ENCODE results near the gene RPL14. TPM values are rescaled to one million over a fixed set of nuclear protein-coding genes. Genes with fewer than 3 reads are reported as not detected.

The RPL14 gene
- 1,000 to 10,000 TPM; 1,171 to 1,861 (median 1,277) TPM for polyA plus RNA-seq

- 0 to 1% (median 0%) methylated on average over 75 to 79 of the region's 79 CpGs for WGBS, 3 donors
- H3K27ac ChIP-seq (ENCODE audit: low read depth, low read length) = no peak within 1 kb of the TSS
These were observed at the start of gene RPL14 for GRCh38 chr3:40456940-40457823. Gene RPL14, plus strand, starts transcription at chr3:40457339. Its CDS starts 133 bp downstream, at chr3:40457472.

GRCh38 chr3:40407611-40408010, 49.5 kb upstream of the RPL14 start:
- WGBS, 3 donors = 75 to 83% (median 81%) methylated on average over 3 of the region's 3 CpGs
- no peak overlapping the region for H3K27ac ChIP-seq (ENCODE audit: low read depth, low read length)

GRCh38 chr3:40414270-40414669, 42.9 kb upstream of the RPL14 start:
- H3K27ac ChIP-seq (ENCODE audit: low read depth, low read length) = no peak overlapping the region
- WGBS, 3 donors = 55 to 78% (median 61%) methylated on average over 1 of the region's 1 CpG

GRCh38 chr3:40417845-40418543, 39.1 kb upstream of the RPL14 start:
- H3K27ac ChIP-seq (ENCODE audit: low read depth, low read length) = no peak overlapping the region
- 60 to 91% (median 88%) methylated on average over 2 of the region's 2 CpGs for WGBS, 3 donors

GRCh38 chr3:40422861-40423260, 34.3 kb upstream of the RPL14 start:
- WGBS, 3 donors = 80 to 85% (median 81%) methylated on average over 1 of the region's 1 CpG

GRCh38 chr3:40427045-40427669, 30.0 kb upstream of the RPL14 start:
- 89 to 96% (median 92%) methylated on average over 8 of the region's 8 CpGs for WGBS, 3 donors
- H3K27ac ChIP-seq (ENCODE audit: low read depth, low read length) = no peak overlapping the region

More at GRCh38 chr3:40422861-40423260, 34.3 kb upstream of the RPL14 start:
- no peak overlapping the region for H3K27ac ChIP-seq (ENCODE audit: low read depth, low read length)

GRCh38 chr3:40432793-40433192, 24.3 kb upstream of the RPL14 start:
- H3K27ac ChIP-seq (ENCODE audit: low read depth, low read length) = no peak overlapping the region
- WGBS, 3 donors = 71 to 85% (median 85%) methylated on average over 2 of the region's 2 CpGs

- WGBS, 3 donors = 73 to 77% (median 75%) methylated on average over 5 of the region's 5 CpGs
- H3K27ac ChIP-seq (ENCODE audit: low read depth, low read length) = no peak overlapping the region
These were observed 19.2 kb upstream of the RPL14 start for GRCh38 chr3:40437889-40438288.

GRCh38 chr3:40445062-40445461, 12.1 kb upstream of the RPL14 start:
- 90 to 93% (median 92%) methylated on average over 9 of the region's 9 CpGs for WGBS, 3 donors
- H3K27ac ChIP-seq (ENCODE audit: low read depth, low read length) = no peak overlapping the region

GRCh38 chr3:40445880-40446279, 11.3 kb upstream of the RPL14 start:
- no peak overlapping the region for H3K27ac ChIP-seq (ENCODE audit: low read depth, low read length)
- 77 to 80% (median 78%) methylated on average over 4 of the region's 4 CpGs for WGBS, 3 donors

GRCh38 chr3:40450438-40450837, 6.7 kb upstream of the RPL14 start:
- 76 to 90% (median 86%) methylated on average over 2 of the region's 2 CpGs for WGBS, 3 donors
- no peak overlapping the region for H3K27ac ChIP-seq (ENCODE audit: low read depth, low read length)

GRCh38 chr3:40451551-40451950, 5.6 kb upstream of the RPL14 start:
- no peak overlapping the region for H3K27ac ChIP-seq (ENCODE audit: low read depth, low read length)

- WGBS, 3 donors = 72 to 84% (median 82%) methylated on average over 1 of the region's 1 CpG
- no peak overlapping the region for H3K27ac ChIP-seq (ENCODE audit: low read depth, low read length)
These were observed 5.1 kb upstream of the RPL14 start for GRCh38 chr3:40452057-40452456.

GRCh38 chr3:40452562-40452875, 4.6 kb upstream of the RPL14 start:
- H3K27ac ChIP-seq (ENCODE audit: low read depth, low read length) = no peak overlapping the region
- WGBS, 3 donors = 2 to 4% (median 4%) methylated on average over 7 of the region's 7 CpGs

GRCh38 chr3:40452876-40453730, 4.0 kb upstream of the RPL14 start:
- WGBS, 3 donors = 0% methylated on average over 41 of the region's 41 CpGs

GRCh38 chr3:40453933-40454332, 3.2 kb upstream of the RPL14 start:
- WGBS, 3 donors = 18 to 48% (median 40%) methylated on average over 6 of the region's 6 CpGs
- H3K27ac ChIP-seq (ENCODE audit: low read depth, low read length) = no peak overlapping the region

More at GRCh38 chr3:40452876-40453730, 4.0 kb upstream of the RPL14 start:
- H3K27ac ChIP-seq (ENCODE audit: low read depth, low read length) = no peak overlapping the region

- WGBS, 3 donors = 84 to 95% (median 92%) methylated on average over 4 of the region's 4 CpGs
- H3K27ac ChIP-seq (ENCODE audit: low read depth, low read length) = no peak overlapping the region
These were observed 1.8 kb upstream of the RPL14 start for GRCh38 chr3:40455328-40455727.

- 46 to 51% (median 51%) methylated on average over 29 of the region's 29 CpGs for WGBS, 3 donors
These were observed 730 bp upstream of the RPL14 start for GRCh38 chr3:40456279-40456939.

More at GRCh38 chr3:40456279-40456939, 730 bp upstream of the RPL14 start:
- H3K27ac ChIP-seq (ENCODE audit: low read depth, low read length) = no peak overlapping the region
